ENCODE results near the gene METRNL. TPM values are rescaled to one million over a fixed set of nuclear protein-coding genes. Genes with fewer than 3 reads are reported as not detected.

The METRNL gene
- polyA plus RNA-seq, 3 donors = 13.1 to 133 (median 29.8) TPM

- Histone ChIP-seq H3K36me3 (replicated peaks in 1 of 2; ENCODE audit: control insufficient read depth in 1 of 2, insufficient read depth in 2 of 2, low read length in 2 of 2) (peaks cover 33 to 34% of the 10 kb centered on the region in 2 donors), H3K27ac (ENCODE audit: low read depth in 1 of 2, low read length in 2 of 2) (no peak overlapping the region), H3K9me3 (replicated peaks in 1 of 2; ENCODE audit: control insufficient read depth in 1 of 2, insufficient read depth in 1 of 2, low read length in 2 of 2) (no peaks in the 10 kb centered on the region), H3K27me3 (ENCODE audit: control insufficient read depth in 2 of 2, insufficient read depth in 2 of 2, low read length in 2 of 2) (peaks cover 3 to 40% of the 10 kb centered on the region in 2 donors), H3K9ac (ENCODE audit: insufficient read depth, low read length, poor library complexity, severe bottlenecking) (no peak overlapping the region), H3K79me2 (ENCODE audit: insufficient read depth, low read length) (peaks cover 4% of the 10 kb centered on the region), H3K4me1 (ENCODE audit: control insufficient read depth in 1 of 2, insufficient read depth in 2 of 2, low read length in 2 of 2) (peaks cover 32 to 41% of the 10 kb centered on the region in 2 donors), H3K4me3 (replicated peaks in 1 of 3; ENCODE audit: low read depth in 2 of 3, low read length in 3 of 3) (peak overlapping the region in 1 of 3 experiments; percentile 34), H4K20me1 (ENCODE audit: insufficient read depth, low read length) (peaks cover 60% of the 10 kb centered on the region), H2AFZ (ENCODE audit: insufficient read depth, low read depth, low read length, poor library complexity, severe bottlenecking) (no peak overlapping the region), H3K4me2 (replicated peaks; ENCODE audit: extremely low read depth, low read length, poor library complexity, severe bottlenecking) (no peak overlapping the region)
- TF ChIP-seq, protein P1, sequence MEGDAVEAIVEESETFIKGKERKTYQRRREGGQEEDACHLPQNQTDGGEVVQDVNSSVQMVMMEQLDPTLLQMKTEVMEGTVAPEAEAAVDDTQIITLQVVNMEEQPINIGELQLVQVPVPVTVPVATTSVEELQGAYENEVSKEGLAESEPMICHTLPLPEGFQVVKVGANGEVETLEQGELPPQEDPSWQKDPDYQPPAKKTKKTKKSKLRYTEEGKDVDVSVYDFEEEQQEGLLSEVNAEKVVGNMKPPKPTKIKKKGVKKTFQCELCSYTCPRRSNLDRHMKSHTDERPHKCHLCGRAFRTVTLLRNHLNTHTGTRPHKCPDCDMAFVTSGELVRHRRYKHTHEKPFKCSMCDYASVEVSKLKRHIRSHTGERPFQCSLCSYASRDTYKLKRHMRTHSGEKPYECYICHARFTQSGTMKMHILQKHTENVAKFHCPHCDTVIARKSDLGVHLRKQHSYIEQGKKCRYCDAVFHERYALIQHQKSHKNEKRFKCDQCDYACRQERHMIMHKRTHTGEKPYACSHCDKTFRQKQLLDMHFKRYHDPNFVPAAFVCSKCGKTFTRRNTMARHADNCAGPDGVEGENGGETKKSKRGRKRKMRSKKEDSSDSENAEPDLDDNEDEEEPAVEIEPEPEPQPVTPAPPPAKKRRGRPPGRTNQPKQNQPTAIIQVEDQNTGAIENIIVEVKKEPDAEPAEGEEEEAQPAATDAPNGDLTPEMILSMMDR (IDR thresholded peaks at IDR 0.05) = no peak
- H3K4me3 Mint-ChIP-seq = peak overlapping the region in 1 of 2 donors; percentile 72
- peaks cover 26 to 50% (median 45%) of the 10 kb centered on the region in 3 donors for H3K27me3 Mint-ChIP-seq (ENCODE audit: low read depth in 3 of 3)
- intact Hi-C loops (cut with micrococcal nuclease) = no loop called here
- H3K36me3 Mint-ChIP-seq = peaks cover 27 to 38% of the 10 kb centered on the region in 2 donors
- peaks cover 0 to 4% (median 2%) of the 10 kb centered on the region in 7 donors for H3K9me3 Mint-ChIP-seq
- no peak for DNase-seq
- H3K4me1 Mint-ChIP-seq = peaks cover 31% of the 10 kb centered on the region
- 62% methylated on average over 26 of the region's 31 CpGs for WGBS (ENCODE audit: insufficient coverage)
- no peak overlapping the region for H3K27ac Mint-ChIP-seq
Measured at GRCh38 chr17:83098241-83099085, 19.1 kb downstream of the METRNL start.

GRCh38 chr17:83099086-83099555, 19.7 kb downstream of the METRNL start:
- TF ChIP-seq, protein P1 (IDR thresholded peaks at IDR 0.05) = no peak
- intact Hi-C loops (cut with micrococcal nuclease) = no loop called here
- H3K4me1 ChIP-seq (ENCODE audit: control insufficient read depth in 1 of 2, insufficient read depth in 2 of 2, low read length in 2 of 2) = peaks cover 32 to 47% of the 10 kb centered on the region in 2 donors
- H3K27ac ChIP-seq (ENCODE audit: low read depth in 1 of 2, low read length in 2 of 2) = no peak overlapping the region
- H3K4me3 ChIP-seq (replicated peaks in 1 of 3; ENCODE audit: low read depth in 2 of 3, low read length in 3 of 3) = peak overlapping the region in 1 of 3 experiments; percentile 34
- peaks cover 33% of the 10 kb centered on the region for H3K4me1 Mint-ChIP-seq
- H3K27me3 ChIP-seq (ENCODE audit: control insufficient read depth in 2 of 2, insufficient read depth in 2 of 2, low read length in 2 of 2) = peaks cover 3 to 40% of the 10 kb centered on the region in 2 donors
- H3K27me3 Mint-ChIP-seq (ENCODE audit: low read depth in 3 of 3) = peaks cover 28 to 55% (median 45%) of the 10 kb centered on the region in 3 donors
- no peak overlapping the region for H3K27ac Mint-ChIP-seq
- no peak overlapping the region for H3K9ac ChIP-seq (ENCODE audit: insufficient read depth, low read length, poor library complexity, severe bottlenecking)
- peak overlapping the region; percentile 29 for H3K4me2 ChIP-seq (replicated peaks; ENCODE audit: extremely low read depth, low read length, poor library complexity, severe bottlenecking)
- 65% methylated on average over 6 of the region's 12 CpGs for WGBS (ENCODE audit: insufficient coverage)
- H3K79me2 ChIP-seq (ENCODE audit: insufficient read depth, low read length) = no peaks in the 10 kb centered on the region
- peaks cover 0 to 4% (median 2%) of the 10 kb centered on the region in 7 donors for H3K9me3 Mint-ChIP-seq
- peaks cover 22 to 31% of the 10 kb centered on the region in 2 donors for H3K36me3 Mint-ChIP-seq
- no peak for DNase-seq
- H4K20me1 ChIP-seq (ENCODE audit: insufficient read depth, low read length) = peaks cover 54% of the 10 kb centered on the region
- H3K9me3 ChIP-seq (replicated peaks in 1 of 2; ENCODE audit: control insufficient read depth in 1 of 2, insufficient read depth in 1 of 2, low read length in 2 of 2) = no peaks in the 10 kb centered on the region
- peaks cover 26 to 27% of the 10 kb centered on the region in 2 donors for H3K36me3 ChIP-seq (replicated peaks in 1 of 2; ENCODE audit: control insufficient read depth in 1 of 2, insufficient read depth in 2 of 2, low read length in 2 of 2)
- H3K4me3 Mint-ChIP-seq = peak overlapping the region in 1 of 2 donors; percentile 75
- no peak overlapping the region for H2AFZ ChIP-seq (ENCODE audit: insufficient read depth, low read depth, low read length, poor library complexity, severe bottlenecking)

All from CD14-positive monocyte (primary cell).